Measurements from ENCODE around the gene CYP4F2.

DNA sequence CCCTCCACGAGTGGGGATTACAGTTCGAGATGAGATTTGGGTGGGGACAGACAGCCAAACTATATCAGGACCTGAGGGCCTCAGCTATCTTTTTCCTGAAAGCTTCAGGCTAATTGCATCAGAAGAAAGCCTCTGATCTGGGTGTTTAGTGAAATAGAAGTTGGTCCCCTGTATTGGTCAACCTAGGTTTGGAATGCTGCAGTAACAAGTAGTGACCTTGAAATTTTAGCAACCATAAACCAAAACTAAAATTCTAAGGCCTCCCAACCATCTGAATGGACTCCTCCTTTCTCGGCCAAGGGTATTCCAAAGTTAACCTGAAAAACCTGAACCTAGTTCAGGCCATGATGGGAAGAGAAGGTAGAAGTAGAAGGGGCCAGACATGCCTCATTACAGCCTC, 47.5 kb downstream of the CYP4F2 start:
- TF ChIP-seq, protein P1, sequence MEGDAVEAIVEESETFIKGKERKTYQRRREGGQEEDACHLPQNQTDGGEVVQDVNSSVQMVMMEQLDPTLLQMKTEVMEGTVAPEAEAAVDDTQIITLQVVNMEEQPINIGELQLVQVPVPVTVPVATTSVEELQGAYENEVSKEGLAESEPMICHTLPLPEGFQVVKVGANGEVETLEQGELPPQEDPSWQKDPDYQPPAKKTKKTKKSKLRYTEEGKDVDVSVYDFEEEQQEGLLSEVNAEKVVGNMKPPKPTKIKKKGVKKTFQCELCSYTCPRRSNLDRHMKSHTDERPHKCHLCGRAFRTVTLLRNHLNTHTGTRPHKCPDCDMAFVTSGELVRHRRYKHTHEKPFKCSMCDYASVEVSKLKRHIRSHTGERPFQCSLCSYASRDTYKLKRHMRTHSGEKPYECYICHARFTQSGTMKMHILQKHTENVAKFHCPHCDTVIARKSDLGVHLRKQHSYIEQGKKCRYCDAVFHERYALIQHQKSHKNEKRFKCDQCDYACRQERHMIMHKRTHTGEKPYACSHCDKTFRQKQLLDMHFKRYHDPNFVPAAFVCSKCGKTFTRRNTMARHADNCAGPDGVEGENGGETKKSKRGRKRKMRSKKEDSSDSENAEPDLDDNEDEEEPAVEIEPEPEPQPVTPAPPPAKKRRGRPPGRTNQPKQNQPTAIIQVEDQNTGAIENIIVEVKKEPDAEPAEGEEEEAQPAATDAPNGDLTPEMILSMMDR (conservative IDR thresholded peaks at IDR 0.05): no peak
- TF ChIP-seq ZFX (IDR thresholded peaks at IDR 0.05): no peak

Data from C4-2B (cell line).